Loucy (cell line): Measurements from ENCODE around the gene COMTD1.

Source experiments
- CTCF ChIP-seq: fragments of 200-600 bp; sonication (generic); conservative IDR thresholded peaks from 2 replicates; pipeline ENCODE4 v1.5.1; 2014; ENCODE audit warnings: mild to moderate bottlenecking, antibody characterized with exemption, low read length
- EZH2phosphoT487 ChIP-seq: fragments of 200-600 bp; IDR thresholded peaks from 2 replicates; pipeline ENCODE4 v1.6.1; 2018; ENCODE audit warnings: antibody characterized with exemption, mild to moderate bottlenecking, moderate library complexity, borderline replicate concordance

GRCh38 chr10:75234683-75235374 is 928 bp downstream of the COMTD1 start:
- TF ChIP-seq CTCF, result no peak
- TF ChIP-seq EZH2phosphoT487, result no peak
